GM12878 (cell line): Measurements from ENCODE around the gene MFGE8. TPM values are rescaled to one million over a fixed set of nuclear protein-coding genes. Genes with fewer than 3 reads are reported as not detected.

Source experiments
- ATAC-seq: fragments of 200-7000 bp; cut with Tn5 transposase; 3 replicates; pipeline ENCODE4 v1.9.1; 2020; ENCODE audit warnings: mild to moderate bottlenecking, moderate library complexity
- BruUV-seq: library from RNA; stranded (reverse); fragments of 400-500 nt; replicated peaks from 2 replicates; lab custom pipeline; 2021; lab: Mats Ljungman, UMichigan
- CTCF ChIA-PET: fragments of 300-600 bp; sonication (Branson Sonifier 250); formaldehyde crosslinking; extraction: SDS; loops from one replicate; lab custom pipeline; 2021; ENCODE audit warnings: inconsistent platforms; lab: Yijun Ruan, JAX
- POLR2A ChIA-PET: fragments of 350-600 bp; formaldehyde crosslinking; extraction: SDS; loops from one replicate; lab custom pipeline; 2021; ENCODE audit warnings: inconsistent platforms; lab: Charles Lee
- RAD21 ChIA-PET: fragments of 300-600 bp; sonication (Branson Sonifier 250); formaldehyde crosslinking; loops from one replicate; lab custom pipeline; 2023; ENCODE audit warnings: antibody characterized with exemption; ENCODE audit not compliant: unreplicated experiment; lab: Charles Lee
- SMC1A ChIA-PET: fragments of 300-600 bp; sonication (Branson Sonifier 250); formaldehyde crosslinking; loops from one replicate; lab custom pipeline; 2023; ENCODE audit not compliant: unreplicated experiment, uncharacterized antibody; lab: Charles Lee
- DNase-seq: peaks from one replicate; pipeline ENCODE4 v3.0.0-alpha.2; 2011; ENCODE audit warnings: low read depth, low spot score
- FAIRE-seq: peaks from 3 replicates; lab custom pipeline; 2011; peaks lifted over from hg19 to GRCh38; lab: Jason Lieb, UNC
- H2AFZ ChIP-seq: 2 replicates; pipeline ENCODE4 v1.6.0; 2011; ENCODE audit warnings: low read depth, low read length, control low read depth; ENCODE audit not compliant: control insufficient read depth
- H3K27ac ChIP-seq: 2 replicates; pipeline ENCODE4 v1.5.1; 2011; ENCODE audit warnings: control low read depth; ENCODE audit not compliant: control insufficient read depth, insufficient read depth
- H3K27me3 ChIP-seq, 2 experiments: replicated peaks in 1 of 2; 2 replicates each; pipeline versions ENCODE4 v1.6.0 to v1.6.1; 2011; ENCODE audit warnings: low read length in 1 of 2; ENCODE audit not compliant: control insufficient read depth in 2 of 2, insufficient read depth in 2 of 2
- H3K36me3 ChIP-seq, 2 experiments: 2 replicates each; pipeline ENCODE4 v1.5.1; 2011; ENCODE audit warnings: low read length in 1 of 2; ENCODE audit not compliant: control insufficient read depth in 2 of 2, insufficient read depth in 2 of 2
- H3K4me1 ChIP-seq: 2 replicates; pipeline ENCODE4 v1.6.1; 2011; ENCODE audit warnings: mild to moderate bottlenecking, low read length, moderate library complexity, mixed read lengths; ENCODE audit not compliant: control insufficient read depth, insufficient read depth
- H3K4me2 ChIP-seq: 2 replicates; pipeline ENCODE4 v1.6.0; 2011; ENCODE audit warnings: control low read depth; ENCODE audit not compliant: control insufficient read depth, insufficient read depth
- H3K4me3 ChIP-seq: fragments of 200-600 bp; sonication (generic); 2 replicates; pipeline ENCODE4 v1.5.1; 2016
- H3K79me2 ChIP-seq: 2 replicates; pipeline ENCODE4 v1.6.0; 2011; ENCODE audit warnings: low read length; ENCODE audit not compliant: control insufficient read depth, insufficient read depth
- H3K9ac ChIP-seq: 2 replicates; pipeline ENCODE4 v1.8.0; 2011; ENCODE audit warnings: low read length, control low read depth, mixed read lengths; ENCODE audit not compliant: control insufficient read depth, insufficient read depth
- H3K9me3 ChIP-seq: replicated peaks from 3 replicates; pipeline ENCODE4 v1.5.1; 2011; ENCODE audit warnings: mild to moderate bottlenecking, low read length; ENCODE audit not compliant: control insufficient read depth, insufficient read depth
- H4K20me1 ChIP-seq: 2 replicates; pipeline ENCODE4 v1.6.0; 2011; ENCODE audit not compliant: control insufficient read depth, insufficient read depth
- BHLHE40 ChIP-seq, 2 experiments: fragments of 450-650 bp in 1 of 2; IDR thresholded peaks; 2 replicates each; pipeline ENCODE4 v1.6.1; 2011 to 2017; ENCODE audit warnings: low read depth in 2 of 2, borderline replicate concordance in 1 of 2, improper control_type of control experiment in 1 of 2, low read length in 1 of 2, mild to moderate bottlenecking in 1 of 2
- HDAC6 ChIP-seq: fragments of 200-600 bp; sonication (generic); IDR thresholded peaks from one replicate; pipeline ENCODE4 v1.8.0; 2017; ENCODE audit warnings: antibody characterized with exemption; ENCODE audit not compliant: unreplicated experiment
- WGBS: methylation state at CpG from one replicate; pipeline ENCODE4 v1.1.6; 2016; ENCODE audit warnings: low lambda C conversion rate; ENCODE audit not compliant: insufficient replicate concordance, insufficient coverage; ENCODE audit errors: missing lambda C conversion rate; 5-methylcytosine and 5-hydroxymethylcytosine counted together
- in situ Hi-C: fragments of 300-500 bp; cut with MboI; formaldehyde crosslinking; loops from 9 replicates; pipeline ENCODE4 v1.14.3; 2018; ENCODE audit warnings: mixed read lengths
- intact Hi-C: fragments of 100-400 bp; cut with micrococcal nuclease; formaldehyde crosslinking; loops from one replicate; pipeline ENCODE4 v1.14.2; 2022; ENCODE audit not compliant: unreplicated experiment
- polyA plus RNA-seq, 11 experiments: library from polyadenylated mRNA; depleted of rRNA in 4 of 11; unstranded in 6 of 11; stranded (reverse) in 5 of 11; fragments of >200 nt; fragmentation: Nextera tagmentation in 4 of 11; fragmentation: Illumina TruSeq in 1 of 11; extraction: Ambion mirVana in 4 of 11; extraction: Trizol in 1 of 11; gene quantifications; 1 replicate in 1 of 11; 2 replicates in 10 of 11; pipeline versions ENCODE4 v1.2.1 to v1.2.3, GENCODE V29; 2011 to 2016; ENCODE audit warnings: inconsistent platforms in 2 of 11, missing spikeins in 2 of 11, low read depth in 1 of 11
- total RNA-seq, 4 experiments: library from RNA; depleted of rRNA in 3 of 4; stranded (reverse); fragments of >200 nt in 3 of 4; fragmentation: Illumina TruSeq in 1 of 4; extraction: Trizol in 1 of 4; gene quantifications; 2 replicates each; pipeline versions ENCODE4 v1.2.1 to v1.2.3, GENCODE V29; 2013 to 2021
- TF ChIP-seq, protein P1 (sequence below): IDR thresholded peaks from 2 replicates; pipeline ENCODE4 v1.6.1; 2012; ENCODE audit warnings: low read depth, low read length, improper control_type of control experiment
- TF ChIP-seq, protein P2 (sequence below): fragments of 450-650 bp; IDR thresholded peaks from 2 replicates; pipeline ENCODE4 v1.6.1; 2017; ENCODE audit warnings: low read depth, mild to moderate bottlenecking, moderate library complexity
- TF ChIP-seq, protein P3 (sequence below): fragments of 450-650 bp; IDR thresholded peaks from 2 replicates; pipeline ENCODE4 v1.6.1; 2014; ENCODE audit warnings: mild to moderate bottlenecking

The MFGE8 gene
- total and polyA plus RNA-seq, 10 of the 15 experiments (the other 5 are each of a cell fraction or from before 2014, with no cell fraction given): 0.81 to 5.9 (median 1.0) TPM; not detected in 2

DNA sequence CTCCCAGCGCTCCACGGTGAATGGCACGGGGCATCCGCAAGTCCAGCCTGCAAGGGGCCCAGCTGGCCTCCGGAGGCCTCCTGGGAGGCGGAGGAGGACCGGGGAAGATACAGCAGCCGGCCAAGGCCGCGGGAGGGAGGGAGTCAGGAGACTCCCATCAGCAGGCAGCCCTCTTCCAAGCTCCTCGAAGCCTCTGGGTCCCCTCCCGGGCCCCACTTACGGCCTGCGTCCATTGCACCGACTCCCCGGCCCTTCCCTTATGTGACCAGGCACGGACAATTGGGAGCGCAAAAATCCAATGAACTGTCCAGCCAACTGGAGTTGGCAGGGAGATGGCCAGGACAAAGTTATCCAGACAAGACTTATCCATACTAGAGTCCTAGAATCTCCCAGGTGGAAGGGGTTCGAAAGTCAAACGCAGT is 668 bp downstream of the MFGE8 start (continued):
- no peak for TF ChIP-seq BHLHE40 (IDR thresholded peaks at IDR 0.05; ENCODE audit: borderline replicate concordance in 1 of 2, low read depth in 2 of 2, low read length in 1 of 2)

DNA sequence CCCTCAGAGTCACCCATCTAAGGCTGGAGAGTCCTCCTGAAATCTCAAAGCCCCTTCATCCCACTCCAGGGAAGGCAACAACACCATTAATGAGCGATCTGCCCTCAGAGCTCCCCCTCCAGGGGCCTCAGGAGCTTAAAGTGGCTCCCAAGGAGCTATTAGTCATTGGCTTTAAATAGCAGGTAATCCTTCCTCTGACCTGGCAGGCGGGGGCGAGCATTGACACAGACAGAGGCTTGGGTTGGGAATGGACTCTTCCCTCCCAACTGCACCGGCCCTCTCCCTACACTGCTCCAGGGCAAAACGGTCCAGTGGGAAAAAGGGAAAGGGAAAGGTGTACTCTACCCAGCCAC is 1.4 kb downstream of the MFGE8 start:
- no peak overlapping the region for H3K9ac ChIP-seq
- FAIRE-seq (no peak), ATAC-seq (no peak), DNase-seq (no peak)
- BruUV-seq: no TSS peak
- H2AFZ ChIP-seq: no peak overlapping the region
- 48% methylated on average over 5 of the region's 5 CpGs for WGBS
- intact Hi-C loops: no loop called here
- TF ChIP-seq, protein P1, sequence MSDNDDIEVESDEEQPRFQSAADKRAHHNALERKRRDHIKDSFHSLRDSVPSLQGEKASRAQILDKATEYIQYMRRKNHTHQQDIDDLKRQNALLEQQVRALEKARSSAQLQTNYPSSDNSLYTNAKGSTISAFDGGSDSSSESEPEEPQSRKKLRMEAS: no peak
- TF ChIP-seq, protein P2, sequence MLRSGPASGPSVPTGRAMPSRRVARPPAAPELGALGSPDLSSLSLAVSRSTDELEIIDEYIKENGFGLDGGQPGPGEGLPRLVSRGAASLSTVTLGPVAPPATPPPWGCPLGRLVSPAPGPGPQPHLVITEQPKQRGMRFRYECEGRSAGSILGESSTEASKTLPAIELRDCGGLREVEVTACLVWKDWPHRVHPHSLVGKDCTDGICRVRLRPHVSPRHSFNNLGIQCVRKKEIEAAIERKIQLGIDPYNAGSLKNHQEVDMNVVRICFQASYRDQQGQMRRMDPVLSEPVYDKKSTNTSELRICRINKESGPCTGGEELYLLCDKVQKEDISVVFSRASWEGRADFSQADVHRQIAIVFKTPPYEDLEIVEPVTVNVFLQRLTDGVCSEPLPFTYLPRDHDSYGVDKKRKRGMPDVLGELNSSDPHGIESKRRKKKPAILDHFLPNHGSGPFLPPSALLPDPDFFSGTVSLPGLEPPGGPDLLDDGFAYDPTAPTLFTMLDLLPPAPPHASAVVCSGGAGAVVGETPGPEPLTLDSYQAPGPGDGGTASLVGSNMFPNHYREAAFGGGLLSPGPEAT: no peak
- TF ChIP-seq, protein P3, sequence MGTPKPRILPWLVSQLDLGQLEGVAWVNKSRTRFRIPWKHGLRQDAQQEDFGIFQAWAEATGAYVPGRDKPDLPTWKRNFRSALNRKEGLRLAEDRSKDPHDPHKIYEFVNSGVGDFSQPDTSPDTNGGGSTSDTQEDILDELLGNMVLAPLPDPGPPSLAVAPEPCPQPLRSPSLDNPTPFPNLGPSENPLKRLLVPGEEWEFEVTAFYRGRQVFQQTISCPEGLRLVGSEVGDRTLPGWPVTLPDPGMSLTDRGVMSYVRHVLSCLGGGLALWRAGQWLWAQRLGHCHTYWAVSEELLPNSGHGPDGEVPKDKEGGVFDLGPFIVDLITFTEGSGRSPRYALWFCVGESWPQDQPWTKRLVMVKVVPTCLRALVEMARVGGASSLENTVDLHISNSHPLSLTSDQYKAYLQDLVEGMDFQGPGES: no peak
- no peak for TF ChIP-seq HDAC6
- no peaks in the 10 kb centered on the region for H3K9me3 ChIP-seq
- SMC1A ChIA-PET: interaction anchor here (1.0 kb wide), 1 partner anchor 13 kb away, joined by 3 read pairs; no protein-coding TSS in a partner anchor
- RAD21 ChIA-PET: interaction anchor here (0.5 kb wide), 1 partner anchor 9 kb away, joined by 3 read pairs; no protein-coding TSS in a partner anchor
- no peak overlapping the region for H3K27ac ChIP-seq
- no peak overlapping the region for H3K4me2 ChIP-seq
- H3K4me1 ChIP-seq: no peaks in the 10 kb centered on the region
- H4K20me1 ChIP-seq: no peaks in the 10 kb centered on the region
- no peaks in the 10 kb centered on the region for H3K36me3 ChIP-seq
- in situ Hi-C loops: no loop called here
- POLR2A ChIA-PET: no interaction called here
- CTCF ChIA-PET: interaction anchor here (0.7 to 2.1 kb wide), 2 partner anchors 10 to 32 kb away, joined by 4 to 5 read pairs; no protein-coding TSS in a partner anchor
- no peaks in the 10 kb centered on the region for H3K79me2 ChIP-seq
- no peak overlapping the region for H3K4me3 ChIP-seq
- peaks cover 0 to 2% of the 10 kb centered on the region in 2 experiments; a peak in 2 of 4 replicates for H3K27me3 ChIP-seq
